Measurements from ENCODE around the gene TMEM86B. TPM values are rescaled to one million over a fixed set of nuclear protein-coding genes. Genes with fewer than 3 reads are reported as not detected.
"Not testable (repeated sequence)": the region's sequence is repeated elsewhere in the genome, so short reads cannot be mapped to it uniquely, and the experiment has no call there.

The TMEM86B gene
- total RNA-seq, 4 donors from 2014 or later: 1.1 to 3.6 (median 2.2) TPM; not detected in 1

DNA sequence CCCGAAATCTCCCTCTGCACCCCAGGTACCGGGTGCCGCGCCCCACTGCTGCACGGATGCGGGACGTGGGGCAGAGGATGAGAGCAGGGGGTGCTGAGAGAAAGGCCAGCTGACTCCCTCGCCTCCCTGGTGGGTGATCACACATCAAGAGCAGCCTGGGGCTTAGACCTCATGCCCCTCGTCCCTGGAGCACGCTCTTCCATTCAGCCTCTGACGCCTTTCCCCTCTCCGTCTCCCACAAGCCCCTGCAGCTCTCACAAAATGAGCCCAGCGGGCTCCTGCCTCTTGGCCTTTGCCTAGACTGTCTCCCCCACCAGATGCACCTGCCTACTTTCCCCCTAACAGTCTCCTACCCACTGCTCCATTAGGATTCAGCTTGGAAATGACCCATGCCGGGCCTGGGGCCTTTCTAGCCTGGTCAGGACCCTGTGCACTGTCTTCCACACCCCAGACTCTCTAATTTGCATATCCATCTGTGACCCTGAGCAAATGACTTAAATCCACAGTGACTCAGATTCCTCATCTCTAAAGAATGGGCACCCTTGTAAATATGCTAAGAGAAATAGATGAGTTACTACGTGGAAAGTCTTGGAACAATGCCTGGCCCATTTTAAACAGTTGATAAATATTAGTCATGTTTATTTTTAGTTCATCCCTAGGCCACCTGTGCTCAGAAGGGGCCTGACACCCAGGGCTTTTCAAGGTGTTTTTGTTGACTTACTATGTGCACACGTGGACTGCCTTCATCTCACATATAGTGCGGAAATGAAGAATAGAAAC lies 18.7 kb downstream of the TMEM86B start:
- Histone ChIP-seq H3K9me3 (peaks cover 0 to 10% (median 6%) of the 10 kb centered on the region in 3 donors), H3K27me3 (peaks cover 0 to 58% (median 0%) of the 10 kb centered on the region in 4 donors), H3K4me3 (no peak overlapping the region), H3K4me1 (peaks cover 9 to 31% (median 17%) of the 10 kb centered on the region in 3 donors), H3K27ac (peak overlapping the region in 3 of 4 donors; percentile 30 to 46 (median 34)), H3K36me3 (no peaks in the 10 kb centered on the region)
- intact Hi-C loops (cut with DNase I): no loop called here
- DNase-seq: no peak
- WGBS, 2 donors: 58 to 60% methylated on average over 13 to 16 of the region's 17 CpGs
- TF ChIP-seq, protein P1, sequence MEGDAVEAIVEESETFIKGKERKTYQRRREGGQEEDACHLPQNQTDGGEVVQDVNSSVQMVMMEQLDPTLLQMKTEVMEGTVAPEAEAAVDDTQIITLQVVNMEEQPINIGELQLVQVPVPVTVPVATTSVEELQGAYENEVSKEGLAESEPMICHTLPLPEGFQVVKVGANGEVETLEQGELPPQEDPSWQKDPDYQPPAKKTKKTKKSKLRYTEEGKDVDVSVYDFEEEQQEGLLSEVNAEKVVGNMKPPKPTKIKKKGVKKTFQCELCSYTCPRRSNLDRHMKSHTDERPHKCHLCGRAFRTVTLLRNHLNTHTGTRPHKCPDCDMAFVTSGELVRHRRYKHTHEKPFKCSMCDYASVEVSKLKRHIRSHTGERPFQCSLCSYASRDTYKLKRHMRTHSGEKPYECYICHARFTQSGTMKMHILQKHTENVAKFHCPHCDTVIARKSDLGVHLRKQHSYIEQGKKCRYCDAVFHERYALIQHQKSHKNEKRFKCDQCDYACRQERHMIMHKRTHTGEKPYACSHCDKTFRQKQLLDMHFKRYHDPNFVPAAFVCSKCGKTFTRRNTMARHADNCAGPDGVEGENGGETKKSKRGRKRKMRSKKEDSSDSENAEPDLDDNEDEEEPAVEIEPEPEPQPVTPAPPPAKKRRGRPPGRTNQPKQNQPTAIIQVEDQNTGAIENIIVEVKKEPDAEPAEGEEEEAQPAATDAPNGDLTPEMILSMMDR (IDR thresholded peaks at IDR 0.05): no peak
- no peak for TF ChIP-seq POLR2A (IDR thresholded peaks at IDR 0.05)

DNA sequence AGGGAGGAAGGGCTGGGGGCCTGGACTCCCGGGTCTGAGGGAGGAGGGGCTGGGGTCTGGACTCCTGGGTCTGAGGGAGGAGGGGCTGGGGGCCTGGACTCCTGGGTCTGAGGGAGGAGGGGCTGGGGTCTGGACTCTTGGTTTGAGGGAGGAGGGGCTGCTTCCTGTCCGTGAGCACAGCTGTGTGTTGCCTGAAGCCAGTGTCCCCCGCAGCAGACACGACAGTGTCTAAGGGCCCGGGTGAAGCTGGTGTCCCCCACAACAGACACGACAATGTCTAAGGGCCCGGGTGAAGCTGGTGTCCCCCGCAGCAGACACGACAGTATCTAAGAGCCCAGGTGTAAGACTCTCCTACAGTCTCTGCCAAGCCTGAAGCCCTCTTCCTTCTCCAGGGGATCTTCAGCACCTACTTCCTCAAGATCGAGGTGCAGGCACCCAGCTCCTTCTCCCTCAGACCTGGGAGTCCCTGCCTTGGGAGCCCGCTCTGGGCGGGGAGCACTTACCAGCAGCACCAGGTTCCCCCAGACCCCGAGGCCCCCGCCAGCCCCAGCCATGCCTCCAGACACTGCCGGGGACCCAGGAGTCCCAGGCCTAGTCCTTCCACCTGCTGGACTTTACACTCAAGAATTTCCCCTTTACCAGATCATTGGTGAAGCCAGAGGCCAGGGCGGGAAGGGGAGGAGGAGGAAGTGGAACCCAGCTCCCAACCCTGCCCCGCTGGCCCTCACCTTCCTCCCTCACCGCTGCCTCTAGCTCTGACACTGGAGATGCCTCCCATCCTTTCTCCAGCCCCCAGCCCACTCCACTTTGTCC lies 19.5 kb downstream of the TMEM86B start, which contains the start of gene PTPRH:
PTPRH (minus strand) TSS at position 622 of the 813 bp plus-strand sequence; CDS start at position 554, 68 bp downstream.
- TF ChIP-seq POLR2A (IDR thresholded peaks at IDR 0.05): no peak
- TF ChIP-seq, protein P1 (IDR thresholded peaks at IDR 0.05): no peak
- no peak for DNase-seq
- WGBS, 2 donors: 40 to 68% methylated on average over 8 to 10 of the region's 18 CpGs

DNA sequence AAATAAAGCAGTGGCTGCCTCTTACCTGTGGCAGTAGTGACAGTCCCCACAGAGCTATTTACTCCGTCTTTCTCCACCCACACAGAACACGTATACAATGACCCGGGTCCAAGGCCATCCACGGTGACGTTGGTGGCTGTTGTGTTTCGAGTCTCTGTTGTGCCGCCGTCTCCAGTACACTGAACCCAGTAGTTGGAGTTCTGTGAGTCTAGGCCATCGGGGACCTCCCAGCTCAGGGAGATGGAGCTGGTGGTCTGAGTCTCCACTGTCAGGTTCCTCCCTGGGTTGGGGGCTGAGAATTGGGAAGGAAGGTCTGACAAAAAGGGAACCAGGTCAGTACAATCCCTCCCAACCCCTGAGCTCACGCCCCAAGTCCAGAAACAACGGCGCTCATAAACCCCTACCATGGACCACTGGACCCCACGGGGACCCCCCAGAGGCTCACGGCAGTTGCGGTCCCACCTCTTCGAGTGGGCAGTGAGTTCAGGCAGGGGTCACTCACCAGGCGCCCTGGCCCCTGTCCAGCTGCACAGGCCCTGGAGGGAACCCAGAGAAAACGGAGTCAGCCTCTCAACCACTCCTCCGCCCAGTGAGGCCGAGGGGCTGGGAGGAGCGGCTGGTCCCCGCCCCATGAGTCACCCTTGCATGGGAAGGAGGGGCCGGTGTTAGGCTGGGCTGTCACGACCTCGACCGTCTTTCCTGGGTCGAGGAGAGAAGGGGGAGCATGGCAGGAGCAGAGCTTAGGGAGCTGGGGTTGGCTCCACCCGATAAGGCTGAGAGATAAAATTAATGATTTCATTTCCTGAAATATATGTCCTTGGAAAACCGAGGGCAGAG lies 21.7 kb downstream of the TMEM86B start:
- DNase-seq: no peak
- Histone ChIP-seq H3K27ac (peak overlapping the region in 2 of 4 donors; percentile 39 to 62), H3K4me3 (peak overlapping the region in 2 of 4 donors; percentile 4 to 50), H3K9me3 (no peaks in the 10 kb centered on the region), H3K36me3 (no peaks in the 10 kb centered on the region), H3K27me3 (peaks cover 0 to 45% (median 0%) of the 10 kb centered on the region in 4 donors), H3K4me1 (peaks cover 9 to 31% (median 17%) of the 10 kb centered on the region in 3 donors)
- 26 to 39% methylated on average over 8 to 9 of the region's 29 CpGs for WGBS, 2 donors
- intact Hi-C loops (cut with DNase I): no loop called here
- TF ChIP-seq POLR2A (IDR thresholded peaks at IDR 0.05): peak in 2 of 4 donors; percentile 34 to 45
- TF ChIP-seq, protein P1 (IDR thresholded peaks at IDR 0.05): no peak

More for the DNA sequence above, 19.5 kb downstream of the TMEM86B start, which contains the start of gene PTPRH:
- intact Hi-C loops (cut with DNase I): no loop called here
- H3K36me3 ChIP-seq: no peaks in the 10 kb centered on the region
- peaks cover 0 to 10% (median 6%) of the 10 kb centered on the region in 3 donors for H3K9me3 ChIP-seq
- H3K4me3 ChIP-seq: no peak within 1 kb of the TSS
- H3K27ac ChIP-seq: peak within 1 kb of the TSS in 3 of 4 donors; percentile 30 to 69 (median 46)
- H3K27me3 ChIP-seq: peaks cover 0 to 56% (median 0%) of the 10 kb centered on the region in 4 donors
- H3K4me1 ChIP-seq: peaks cover 9 to 31% (median 17%) of the 10 kb centered on the region in 3 donors

DNA sequence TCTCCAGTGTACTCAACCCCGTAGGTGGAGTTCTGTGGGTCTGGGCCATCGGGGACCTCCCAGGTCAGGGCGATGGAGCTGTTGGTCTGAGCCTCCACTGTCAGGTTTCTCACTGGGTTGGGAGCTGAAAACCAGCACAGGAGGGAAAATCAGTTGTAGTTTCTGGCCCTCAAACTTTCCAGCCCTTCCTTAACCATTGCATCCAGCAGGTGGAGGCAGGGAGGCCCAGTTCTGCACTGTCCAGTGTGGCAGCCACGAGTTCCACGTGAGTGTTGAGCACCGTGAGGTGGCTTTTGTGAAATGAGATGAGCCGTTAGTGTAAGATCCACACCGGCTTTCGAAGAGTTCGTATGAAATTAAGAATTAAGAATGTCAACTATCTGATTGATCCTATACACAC lies 26.4 kb downstream of the TMEM86B start:
- H3K9me3 ChIP-seq; intact Hi-C loops (cut with DNase I); H3K36me3 ChIP-seq; DNase-seq; H3K4me3 ChIP-seq; H3K4me1 ChIP-seq; H3K27ac ChIP-seq: not testable (repeated sequence)
- H3K27me3 ChIP-seq: peaks cover 0 to 62% (median 0%) of the 10 kb centered on the region in 4 donors
- 50 to 63% methylated on average over 2 to 7 of the region's 10 CpGs for WGBS, 2 donors

DNA sequence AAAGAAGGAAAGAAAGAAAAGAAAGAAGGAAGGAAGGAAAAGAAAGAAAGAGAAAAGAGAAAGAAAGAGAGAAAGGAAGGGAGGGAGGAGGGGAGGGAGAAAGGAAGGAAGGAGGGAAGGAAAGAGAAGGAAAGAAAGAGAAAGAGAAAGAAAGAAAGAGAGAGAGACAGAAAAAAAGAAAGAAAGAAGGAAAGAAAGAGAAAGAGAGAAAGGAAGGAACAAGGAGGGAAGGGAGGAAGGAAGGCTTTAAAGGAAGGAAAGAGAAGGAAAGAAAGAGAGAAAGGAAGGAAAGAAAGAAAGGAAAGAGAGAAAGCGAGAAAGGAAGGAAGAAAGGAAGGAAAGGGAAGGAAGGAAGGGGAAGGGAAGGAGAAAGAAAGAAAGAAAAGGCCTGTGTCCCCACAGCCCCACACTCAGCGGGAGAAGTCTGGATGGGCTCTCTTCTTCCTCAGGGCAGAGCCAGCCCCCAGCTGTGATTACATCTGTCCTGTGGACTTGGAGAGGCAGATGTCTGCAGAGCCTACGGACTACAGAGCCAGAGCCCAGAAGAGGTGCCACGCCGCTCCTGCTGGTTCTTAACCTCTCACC lies 28.9 kb downstream of the TMEM86B start:
- Histone ChIP-seq H3K27me3 (peaks cover 0 to 38% (median 0%) of the 10 kb centered on the region in 4 donors), H3K9me3 (no peaks in the 10 kb centered on the region), H3K4me1 (no peaks in the 10 kb centered on the region), H3K36me3 (no peaks in the 10 kb centered on the region), H3K4me3 (no peak overlapping the region), H3K27ac (no peak overlapping the region)
- DNase-seq: no peak
- TF ChIP-seq, protein P1 (IDR thresholded peaks at IDR 0.05): no peak
- no peak for TF ChIP-seq POLR2A (IDR thresholded peaks at IDR 0.05)
- WGBS, 2 donors: 41 to 76% methylated on average over 5 of the region's 5 CpGs
- intact Hi-C loops (cut with DNase I): no loop called here
